GM19043 (cell line): ENCODE data around the gene ASTL.

Experiments
- ATAC-seq: cut with Tn5 transposase; IDR thresholded peaks from one replicate; pipeline ENCODE4 v1.9.1; 2021; ENCODE audit warnings: low read depth; ENCODE audit not compliant: unreplicated experiment

The ASTL gene

GRCh38 chr2:96103761-96104486, 34.4 kb downstream of the ASTL start:
- no peak for ATAC-seq

- ATAC-seq: no peak
Observed at GRCh38 chr2:96103187-96103601, 35.1 kb downstream of the ASTL start.

- ATAC-seq: no peak
Observed at GRCh38 chr2:96102596-96103186, 35.6 kb downstream of the ASTL start.

GRCh38 chr2:96100893-96101304, 37.4 kb downstream of the ASTL start:
- no peak for ATAC-seq

- ATAC-seq: no peak
Observed at GRCh38 chr2:96099861-96100798, 38.2 kb downstream of the ASTL start.

- no peak for ATAC-seq
Observed at GRCh38 chr2:96098900-96099590, 39.3 kb downstream of the ASTL start.

GRCh38 chr2:96097951-96098823, 40.1 kb downstream of the ASTL start:
- ATAC-seq: no peak

- ATAC-seq: no peak
Observed at GRCh38 chr2:96097441-96097840, 40.9 kb downstream of the ASTL start.

GRCh38 chr2:96095116-96095636, 43.1 kb downstream of the ASTL start:
- no peak for ATAC-seq

GRCh38 chr2:96093528-96093927, 44.8 kb downstream of the ASTL start:
- no peak for ATAC-seq

- ATAC-seq: no peak
Observed at GRCh38 chr2:96092951-96093350, 45.4 kb downstream of the ASTL start.

- ATAC-seq: no peak
Observed at GRCh38 chr2:96092573-96092877, 45.8 kb downstream of the ASTL start.

GRCh38 chr2:96091711-96092572, 46.4 kb downstream of the ASTL start:
- no peak for ATAC-seq

GRCh38 chr2:96091141-96091710, 47.1 kb downstream of the ASTL start:
- no peak for ATAC-seq

- ATAC-seq: no peak
Observed at GRCh38 chr2:96090196-96090926, 47.9 kb downstream of the ASTL start.

- ATAC-seq: no peak
Observed at GRCh38 chr2:96089356-96090195, 48.7 kb downstream of the ASTL start.
